Measurements from ENCODE around the gene PSMA6. TPM values are rescaled to one million over a fixed set of nuclear protein-coding genes. Genes with fewer than 3 reads are reported as not detected.
"Not testable (repeated sequence)": the region's sequence is repeated elsewhere in the genome, so short reads cannot be mapped to it uniquely, and the experiment has no call there.

Gene PSMA6
- total RNA-seq, 2 experiments from 2014 or later, result 382 to 390 TPM

DNA sequence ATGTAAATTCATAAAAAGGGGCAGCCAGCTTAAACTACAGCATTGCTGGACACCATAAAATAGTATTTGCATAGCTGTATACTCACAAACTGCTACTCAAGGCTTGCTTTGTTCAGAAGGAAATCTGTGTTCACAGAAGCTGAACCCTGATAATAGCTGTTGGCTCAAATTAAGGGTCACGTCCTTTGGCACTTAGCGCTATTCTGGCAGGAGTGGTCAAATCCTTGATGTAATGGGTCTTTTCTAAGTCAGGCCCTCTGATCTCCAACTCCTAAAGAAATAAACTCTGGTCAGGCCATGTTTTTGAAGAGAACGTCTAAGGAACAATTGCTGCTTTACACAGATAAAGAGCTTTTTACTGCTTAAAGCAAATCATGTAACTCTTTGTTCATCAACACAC lies 12.8 kb upstream of the PSMA6 start:
- POLR2A ChIA-PET, result interaction anchor here (0.7 kb wide), 1 partner anchor 21 kb away, joined by 3 read pairs; no protein-coding TSS in a partner anchor
- CTCF ChIA-PET, result no interaction called here

GRCh38 chr14:35281341-35281740 lies 10.8 kb upstream of the PSMA6 start:
- POLR2A ChIA-PET, result no interaction called here
- CTCF ChIA-PET, result no interaction called here

- ChIA-PET POLR2A (interaction anchor here (0.6 to 5.2 kb wide), 2 partner anchors 119 to 153 kb away, joined by 5 to 61 read pairs; partner anchors contain the start of gene NFKBIA), CTCF (interaction anchor here (0.6 to 1.6 kb wide), 2 partner anchors 11 to 51 kb away, joined by 3 read pairs; no protein-coding TSS in a partner anchor)
These were observed 7.7 kb upstream of the PSMA6 start for GRCh38 chr14:35284506-35284905.

GRCh38 chr14:35285168-35286002 lies 6.8 kb upstream of the PSMA6 start:
- POLR2A ChIA-PET, result interaction anchor here (1.7 to 5.2 kb wide), 4 partner anchors 29 to 131 kb away, joined by 5 to 61 read pairs (median 12); partner anchors contain the start of gene NFKBIA
- CTCF ChIA-PET, result interaction anchor here (0.6 to 1.6 kb wide), 6 partner anchors 12 to 126 kb away, joined by 3 to 4 read pairs (median 4); no protein-coding TSS in a partner anchor

DNA sequence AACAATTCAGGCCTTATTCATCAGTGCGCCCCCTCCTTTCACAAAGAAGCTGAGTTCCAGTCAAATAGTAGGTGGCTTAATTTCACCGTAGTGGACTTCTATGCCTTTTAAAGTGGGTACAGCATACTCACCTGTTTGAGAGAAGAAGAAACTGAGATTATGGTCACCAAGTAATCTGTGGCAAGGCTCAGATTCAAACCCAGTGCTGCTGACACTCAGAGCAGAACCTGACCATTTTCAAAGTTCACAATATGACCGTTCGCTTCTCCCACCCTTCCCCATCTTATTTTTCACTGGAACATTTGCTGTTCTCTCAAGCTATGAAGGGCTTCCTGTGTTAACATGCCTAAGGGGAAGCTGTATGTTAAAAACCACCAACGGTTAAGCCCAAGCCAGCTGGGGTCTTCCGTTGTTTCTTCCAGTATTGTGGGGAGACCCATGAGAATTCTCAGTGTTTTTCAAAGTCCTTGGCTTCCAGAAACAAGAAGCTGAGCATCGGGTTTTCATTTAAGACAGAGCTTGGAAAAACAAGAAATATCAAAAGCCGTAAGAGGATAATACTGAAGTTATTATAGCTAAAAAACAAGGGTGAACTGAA lies 6.1 kb upstream of the PSMA6 start:
- POLR2A ChIA-PET, result interaction anchor here (0.5 to 5.2 kb wide), 5 partner anchors 28 to 130 kb away, joined by 3 to 61 read pairs (median 9); partner anchors contain the start of gene NFKBIA
- CTCF ChIA-PET, result interaction anchor here (0.5 to 1.3 kb wide), 5 partner anchors 17 to 163 kb away, joined by 3 to 4 read pairs (median 4); no protein-coding TSS in a partner anchor

DNA sequence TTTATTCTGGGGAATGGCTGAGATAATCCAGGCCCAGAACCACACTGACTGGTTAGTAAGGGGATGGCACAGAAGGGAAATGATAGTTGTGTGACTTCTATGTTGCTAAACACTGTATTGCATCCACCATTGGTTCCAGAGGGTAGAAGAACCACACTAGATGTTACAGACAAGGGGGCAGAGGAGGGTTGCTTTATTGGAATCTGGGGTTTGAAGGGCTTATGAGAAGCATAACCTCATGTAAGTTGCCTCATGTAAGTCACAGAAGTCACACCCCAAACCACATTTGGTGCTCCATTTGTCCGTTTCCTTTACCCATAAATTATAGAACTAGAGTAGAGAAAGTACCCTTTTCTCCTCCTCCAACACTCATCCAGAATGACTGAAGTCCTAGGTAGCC lies 5.5 kb upstream of the PSMA6 start:
- CTCF ChIA-PET, result interaction anchor here (1.2 to 1.7 kb wide), 3 partner anchors 17 to 126 kb away, joined by 4 to 5 read pairs (median 4); no protein-coding TSS in a partner anchor
- POLR2A ChIA-PET, result interaction anchor here (1.7 to 5.2 kb wide), 4 partner anchors 27 to 129 kb away, joined by 5 to 61 read pairs (median 12); partner anchors contain the start of gene NFKBIA

- POLR2A ChIA-PET, result interaction anchor here (2.5 to 5.2 kb wide), 3 partner anchors 27 to 116 kb away, joined by 9 to 61 read pairs (median 14); partner anchors contain the start of gene NFKBIA
- CTCF ChIA-PET, result interaction anchor here (1.0 to 1.7 kb wide), 3 partner anchors 58 to 126 kb away, joined by 3 to 5 read pairs (median 4); no protein-coding TSS in a partner anchor
These were observed 4.7 kb upstream of the PSMA6 start for GRCh38 chr14:35287431-35288013.

- ChIA-PET POLR2A (no interaction called here), CTCF (interaction anchor here (0.7 to 1.2 kb wide), 3 partner anchors 9 to 167 kb away, joined by 3 read pairs; no protein-coding TSS in a partner anchor)
These were observed 2.6 kb upstream of the PSMA6 start for GRCh38 chr14:35289623-35290022.

DNA sequence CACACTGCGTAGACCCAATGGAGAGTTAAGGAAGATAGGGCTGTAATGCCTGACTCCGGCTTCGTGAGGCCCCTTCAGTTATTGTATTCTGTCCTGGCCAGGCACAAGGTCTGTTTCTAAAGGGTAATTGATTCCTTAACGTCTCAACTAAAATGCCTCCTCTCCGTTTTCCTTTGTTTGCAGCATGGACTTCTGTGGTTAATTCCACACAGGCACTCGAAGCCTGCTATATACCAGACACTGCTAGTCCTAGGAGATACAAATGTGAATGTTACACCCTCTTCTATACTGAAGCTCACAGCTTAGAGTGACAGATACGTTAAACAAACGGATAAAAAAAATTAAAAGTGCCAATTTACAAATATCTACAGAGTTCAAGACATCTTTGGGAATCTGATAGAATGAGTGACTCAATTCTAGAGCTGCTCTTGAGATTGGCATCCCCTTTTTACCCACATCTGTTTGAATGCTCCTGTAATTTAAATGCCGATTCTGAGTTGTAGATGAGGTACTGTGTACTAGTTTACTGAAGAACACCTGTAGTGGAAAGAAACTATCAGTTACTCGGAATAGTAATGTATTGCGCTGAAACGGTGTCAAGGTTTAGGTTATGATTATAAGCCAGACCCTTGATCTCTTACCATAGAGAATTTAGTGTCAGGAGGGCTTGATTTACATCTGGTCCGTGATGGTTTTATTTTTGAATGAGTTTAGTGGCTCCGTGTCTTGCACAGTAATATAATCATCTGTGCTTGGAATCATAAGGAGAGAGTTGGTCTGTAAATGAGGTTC lies 784 bp downstream of the PSMA6 start:
- POLR2A ChIA-PET, result interaction anchor here (0.7 to 2.1 kb wide), 11 partner anchors 7 to 247 kb away, joined by 3 to 56 read pairs (median 6); partner anchors contain the start of genes FAM177A1 and NFKBIA

DNA sequence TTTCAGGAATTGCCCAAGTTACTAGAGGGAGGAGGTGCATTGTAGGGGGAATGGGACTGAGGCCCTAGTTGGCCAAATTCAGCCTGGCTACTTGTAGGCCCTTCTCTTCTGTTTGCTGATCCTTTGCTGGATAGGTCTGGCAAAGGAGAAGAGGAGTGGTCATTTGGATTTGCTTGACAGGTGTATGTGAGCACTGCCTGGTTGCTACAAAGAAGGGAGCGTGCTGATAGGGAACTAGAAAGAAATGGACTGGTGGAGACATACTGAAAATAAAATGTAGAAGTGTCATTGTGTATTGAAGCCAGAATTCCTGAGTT lies 3.6 kb downstream of the PSMA6 start:
- POLR2A ChIA-PET, result interaction anchor here (0.9 to 1.2 kb wide), 2 partner anchors 37 to 109 kb away, joined by 5 to 6 read pairs; partner anchors contain the start of gene NFKBIA
- CTCF ChIA-PET, result interaction anchor here (0.6 kb wide), 1 partner anchor 44 kb away, joined by 3 read pairs; no protein-coding TSS in a partner anchor

More for the DNA sequence above, 784 bp downstream of the PSMA6 start:
- CTCF ChIA-PET, result interaction anchor here (0.6 to 1.4 kb wide), 5 partner anchors 22 to 152 kb away, joined by 3 to 9 read pairs (median 4); no protein-coding TSS in a partner anchor

GRCh38 chr14:35296545-35296944 lies 4.4 kb downstream of the PSMA6 start:
- CTCF ChIA-PET, result interaction anchor here (0.6 kb wide), 1 partner anchor 29 kb away, joined by 3 read pairs; no protein-coding TSS in a partner anchor
- POLR2A ChIA-PET, result interaction anchor here (0.6 kb wide), 1 partner anchor 8 kb away, joined by 6 read pairs; no protein-coding TSS in a partner anchor

DNA sequence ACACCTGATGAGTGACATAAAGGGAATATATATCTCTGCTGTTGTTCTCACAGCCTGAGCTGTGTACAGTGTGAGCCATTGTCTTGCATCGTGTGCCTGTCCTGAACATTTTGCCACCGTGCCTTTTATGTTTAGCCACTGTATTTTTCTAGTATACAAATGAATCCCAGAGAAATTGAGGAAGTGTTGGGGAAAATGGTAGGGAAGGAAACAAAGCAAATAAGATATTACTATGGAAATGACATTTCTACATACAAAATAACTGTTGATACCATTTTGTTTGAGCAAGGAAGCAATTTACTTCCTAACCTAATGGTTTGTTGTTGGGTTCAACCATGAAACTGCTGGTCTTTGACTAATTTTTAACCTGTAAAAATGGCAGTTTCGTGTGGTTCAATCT lies 5.5 kb downstream of the PSMA6 start:
- ChIA-PET POLR2A (no interaction called here), CTCF (interaction anchor here (0.5 kb wide), 1 partner anchor 15 kb away, joined by 3 read pairs; no protein-coding TSS in a partner anchor)

DNA sequence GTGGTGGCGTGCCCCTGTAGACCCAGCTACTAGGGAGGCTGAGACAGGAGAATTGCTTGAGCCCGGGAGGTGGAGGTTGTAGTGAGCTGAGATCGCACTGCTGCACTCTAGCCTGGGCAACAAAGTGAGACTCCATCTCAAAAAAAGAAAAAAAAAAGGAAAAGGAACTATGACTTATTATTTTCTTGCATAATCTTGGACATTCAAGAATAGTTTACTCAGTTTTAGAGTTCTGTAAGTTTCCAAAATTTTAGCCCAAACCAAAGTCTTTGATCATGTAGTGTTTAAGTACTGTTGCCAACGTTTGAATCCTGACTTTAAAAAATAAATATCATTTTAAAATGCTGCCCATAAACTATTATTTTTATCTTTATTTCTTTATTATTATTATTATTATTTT lies 6.2 kb downstream of the PSMA6 start:
- POLR2A ChIA-PET, result no interaction called here
- CTCF ChIA-PET, result interaction anchor here (1.1 kb wide), 1 partner anchor 9 kb away, joined by 3 read pairs; no protein-coding TSS in a partner anchor

DNA sequence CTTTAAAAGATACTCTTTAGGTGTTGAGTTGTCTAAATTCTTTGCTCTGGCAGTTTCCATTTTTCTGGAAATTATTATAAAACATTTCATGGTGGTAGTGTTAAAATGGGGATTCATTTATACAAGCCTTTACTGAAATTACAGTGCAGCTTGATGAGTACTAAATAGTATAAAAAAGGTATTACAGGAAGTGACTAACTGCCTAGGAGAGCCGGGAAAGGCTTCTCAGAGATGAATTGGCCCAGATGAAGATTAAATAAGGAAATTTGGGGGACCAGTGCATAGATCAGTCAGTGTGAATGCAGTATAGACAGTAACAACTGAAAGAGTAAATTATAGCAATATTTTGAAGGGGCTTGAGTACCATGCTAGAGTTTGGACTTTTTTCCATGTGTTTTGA lies 7.5 kb downstream of the PSMA6 start:
- POLR2A ChIA-PET, result interaction anchor here (1.4 to 2.2 kb wide), 2 partner anchors 8 to 105 kb away, joined by 6 to 8 read pairs; partner anchors contain the start of genes NFKBIA and PSMA6
- CTCF ChIA-PET, result interaction anchor here (1.4 kb wide), 1 partner anchor 10 kb away, joined by 3 read pairs; no protein-coding TSS in a partner anchor

DNA sequence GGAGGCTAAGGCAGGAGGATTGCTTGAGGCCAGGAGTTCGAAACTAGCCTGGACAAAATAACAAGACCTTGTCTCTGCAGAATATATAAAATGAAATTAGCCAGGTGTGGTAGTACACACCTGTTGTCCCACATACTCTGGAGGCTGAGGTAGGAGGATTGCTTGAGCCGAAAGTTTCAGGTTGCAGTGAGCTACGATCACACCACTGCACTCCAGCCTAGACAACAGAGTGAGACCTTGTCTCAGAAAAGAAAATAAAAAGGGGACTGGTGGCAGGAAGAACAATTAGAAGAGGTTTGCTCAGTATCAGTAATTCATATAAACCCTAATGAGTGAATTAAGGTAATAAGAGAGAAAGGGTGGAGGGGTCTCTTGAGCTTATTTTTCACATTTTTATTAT lies 8.0 kb downstream of the PSMA6 start:
- POLR2A ChIA-PET, result interaction anchor here (0.6 to 2.2 kb wide), 4 partner anchors 8 to 104 kb away, joined by 3 to 8 read pairs (median 6); partner anchors contain the start of genes NFKBIA and PSMA6
- CTCF ChIA-PET, result interaction anchor here (1.4 kb wide), 1 partner anchor 9 kb away, joined by 3 read pairs; no protein-coding TSS in a partner anchor

GRCh38 chr14:35301334-35301733 lies 9.2 kb downstream of the PSMA6 start:
- POLR2A ChIA-PET, result interaction anchor here (1.4 to 2.2 kb wide), 2 partner anchors 9 to 103 kb away, joined by 6 to 8 read pairs; partner anchors contain the start of genes NFKBIA and PSMA6
- CTCF ChIA-PET, result not testable (repeated sequence)

- CTCF ChIA-PET, result no interaction called here
- POLR2A ChIA-PET, result interaction anchor here (2.2 kb wide), 1 partner anchor 102 kb away, joined by 8 read pairs; the partner anchor contains the start of gene NFKBIA
These were observed 9.8 kb downstream of the PSMA6 start for GRCh38 chr14:35301735-35302528.
